ENCODE results near the gene KCNAB2. TPM values are rescaled to one million over a fixed set of nuclear protein-coding genes. Genes with fewer than 3 reads are reported as not detected.

The KCNAB2 gene
- total RNA-seq, 2 donors from 2014 or later, result 14.0 to 36.1 TPM

GRCh38 chr1:6140413-6140812, 94.7 kb downstream of the KCNAB2 start:
- no peaks in the 10 kb centered on the region for H3K27me3 ChIP-seq (replicated peaks; ENCODE audit: insufficient read depth)
- no peak overlapping the region for H3K4me3 ChIP-seq
- DNase-seq (ENCODE audit: low spot score) (no peak), ATAC-seq (ENCODE audit: insufficient number of reproducible peaks, low FRiP score, low read depth) (no peak)
- no peak for TF ChIP-seq CTCF (IDR thresholded peaks at IDR 0.05)
- no peaks in the 10 kb centered on the region for H3K36me3 ChIP-seq
- H3K27ac ChIP-seq, result no peak overlapping the region
- H3K9me3 ChIP-seq, result no peaks in the 10 kb centered on the region
- H3K4me1 ChIP-seq (ENCODE audit: control insufficient read depth in 1 of 2, low read depth in 2 of 2), result no peaks in the 10 kb centered on the region

- no peak for DNase-seq (ENCODE audit: low spot score)
- ATAC-seq (ENCODE audit: insufficient number of reproducible peaks, low FRiP score, low read depth), result no peak
These were observed 95.9 kb downstream of the KCNAB2 start for GRCh38 chr1:6141592-6141991.

GRCh38 chr1:6142036-6142621, 96.4 kb downstream of the KCNAB2 start:
- H3K27ac ChIP-seq, result no peak overlapping the region
- TF ChIP-seq CTCF (IDR thresholded peaks at IDR 0.05), result no peak
- no peaks in the 10 kb centered on the region for H3K9me3 ChIP-seq
- no peaks in the 10 kb centered on the region for H3K27me3 ChIP-seq (replicated peaks; ENCODE audit: insufficient read depth)
- no peaks in the 10 kb centered on the region for H3K4me1 ChIP-seq (ENCODE audit: control insufficient read depth in 1 of 2, low read depth in 2 of 2)
- no peak overlapping the region for H3K4me3 ChIP-seq
- no peaks in the 10 kb centered on the region for H3K36me3 ChIP-seq
- ATAC-seq (ENCODE audit: insufficient number of reproducible peaks, low FRiP score, low read depth), result no peak
- no peak for DNase-seq (ENCODE audit: low spot score)

More at GRCh38 chr1:6141592-6141991, 95.9 kb downstream of the KCNAB2 start:
- H3K36me3 ChIP-seq, result no peaks in the 10 kb centered on the region
- TF ChIP-seq CTCF (IDR thresholded peaks at IDR 0.05), result no peak
- H3K27ac ChIP-seq, result no peak overlapping the region
- H3K4me1 ChIP-seq (ENCODE audit: control insufficient read depth in 1 of 2, low read depth in 2 of 2), result no peaks in the 10 kb centered on the region
- H3K9me3 ChIP-seq, result no peaks in the 10 kb centered on the region
- no peak overlapping the region for H3K4me3 ChIP-seq
- no peaks in the 10 kb centered on the region for H3K27me3 ChIP-seq (replicated peaks; ENCODE audit: insufficient read depth)

- TF ChIP-seq CTCF (IDR thresholded peaks at IDR 0.05), result no peak
- DNase-seq (ENCODE audit: low spot score), result no peak
- ATAC-seq (ENCODE audit: insufficient number of reproducible peaks, low FRiP score, low read depth), result no peak
These were observed 97.0 kb downstream of the KCNAB2 start for GRCh38 chr1:6142734-6143133.

GRCh38 chr1:6143395-6143794, 97.7 kb downstream of the KCNAB2 start:
- no peak overlapping the region for H3K4me3 ChIP-seq
- no peak overlapping the region for H3K27ac ChIP-seq
- H3K4me1 ChIP-seq (ENCODE audit: control insufficient read depth in 1 of 2, low read depth in 2 of 2), result no peaks in the 10 kb centered on the region
- no peak for TF ChIP-seq CTCF (IDR thresholded peaks at IDR 0.05)
- H3K36me3 ChIP-seq, result no peaks in the 10 kb centered on the region
- no peaks in the 10 kb centered on the region for H3K27me3 ChIP-seq (replicated peaks; ENCODE audit: insufficient read depth)
- no peaks in the 10 kb centered on the region for H3K9me3 ChIP-seq
- DNase-seq (ENCODE audit: low spot score) (no peak), ATAC-seq (ENCODE audit: insufficient number of reproducible peaks, low FRiP score, low read depth) (no peak)

More at GRCh38 chr1:6142734-6143133, 97.0 kb downstream of the KCNAB2 start:
- H3K4me3 ChIP-seq, result no peak overlapping the region
- H3K27ac ChIP-seq, result no peak overlapping the region
- no peaks in the 10 kb centered on the region for H3K9me3 ChIP-seq
- no peaks in the 10 kb centered on the region for H3K36me3 ChIP-seq
- no peaks in the 10 kb centered on the region for H3K4me1 ChIP-seq (ENCODE audit: control insufficient read depth in 1 of 2, low read depth in 2 of 2)
- no peaks in the 10 kb centered on the region for H3K27me3 ChIP-seq (replicated peaks; ENCODE audit: insufficient read depth)

Data from thoracic aorta (tissue), 2 donors.